Fibroblast of peridontal ligament (primary cell): Measurements from ENCODE around the gene MCM5.
A peak's percentile ranks its signal among the peaks of the same experiment; 100 is the strongest.

Experiments used
- DNase-seq: peaks from one replicate; pipeline ENCODE4 v3.0.0-alpha.2; 2010; ENCODE audit errors: extremely low read depth

Gene MCM5

DNA sequence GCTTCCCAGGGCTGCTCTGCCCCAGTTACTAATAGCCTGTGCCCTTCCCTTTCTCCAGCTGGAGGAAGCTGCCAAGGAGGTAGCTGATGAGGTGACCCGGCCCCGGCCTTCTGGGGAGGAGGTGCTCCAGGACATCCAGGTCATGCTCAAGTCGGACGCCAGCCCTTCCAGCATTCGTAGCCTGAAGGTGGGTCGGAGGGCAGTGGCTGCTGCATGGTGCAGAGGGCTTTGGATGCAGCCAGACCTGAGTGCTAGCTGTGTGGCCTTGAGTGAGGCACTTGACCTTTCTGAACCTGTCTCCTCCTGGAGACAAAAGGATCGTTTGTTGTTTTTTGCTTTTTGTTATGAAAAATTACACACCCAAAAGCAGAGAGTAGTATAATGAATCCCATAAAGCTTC is 3.4 kb downstream of the MCM5 start:
- DNase-seq = no peak

DNA sequence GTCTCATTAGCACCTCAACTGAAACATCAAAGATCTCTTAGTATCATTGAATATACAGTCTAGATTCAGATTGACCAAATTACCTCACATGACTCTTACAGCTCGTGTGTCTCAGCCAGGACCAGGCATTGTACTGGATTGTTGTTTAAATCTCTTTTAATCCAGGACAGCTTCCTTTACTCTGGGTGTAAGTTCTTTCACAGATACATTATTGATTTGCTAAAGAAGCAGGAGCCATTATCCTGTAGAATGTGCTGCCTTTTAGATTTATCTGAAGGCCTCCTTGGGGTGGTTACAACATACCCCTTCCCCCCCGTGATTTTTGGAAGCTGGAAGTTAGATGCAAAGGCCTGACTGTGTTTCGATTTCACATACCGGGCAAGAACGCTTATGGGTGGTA is 4.2 kb downstream of the MCM5 start:
- DNase-seq = no peak

DNA sequence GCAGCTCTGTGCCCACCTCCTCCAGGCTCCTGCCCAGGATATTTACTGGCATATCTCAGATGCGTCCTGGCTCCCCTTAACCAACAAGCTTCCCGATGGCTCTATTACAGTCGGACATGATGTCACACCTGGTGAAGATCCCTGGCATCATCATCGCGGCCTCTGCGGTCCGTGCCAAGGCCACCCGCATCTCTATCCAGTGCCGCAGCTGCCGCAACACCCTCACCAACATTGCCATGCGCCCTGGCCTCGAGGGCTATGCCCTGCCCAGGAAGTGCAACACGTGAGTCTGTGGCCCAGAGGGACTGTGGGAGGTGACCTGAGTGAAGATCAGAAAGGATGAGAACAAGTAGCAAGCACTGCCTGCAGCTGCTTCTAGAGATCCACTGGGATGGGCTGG is 6.5 kb downstream of the MCM5 start:
- no peak for DNase-seq

DNA sequence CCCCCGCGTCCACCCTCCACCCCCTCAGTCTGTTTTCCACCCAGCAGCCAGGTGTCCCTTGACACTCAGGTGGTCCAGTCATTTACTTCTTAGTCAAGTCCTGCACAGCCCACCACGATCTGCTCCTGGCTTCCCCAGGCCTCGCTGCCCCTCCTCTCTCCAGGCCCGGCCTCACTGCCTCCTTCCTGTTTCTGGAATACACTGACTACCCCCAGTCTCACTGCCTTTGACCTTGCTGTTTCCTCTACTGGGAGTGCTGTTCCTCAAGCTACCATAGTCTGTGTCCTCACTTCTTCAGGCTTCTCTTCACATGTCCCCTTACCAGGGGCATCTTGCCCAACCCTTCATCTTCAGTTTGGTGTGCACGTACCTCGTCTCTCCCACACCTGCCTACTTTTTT is 7.4 kb downstream of the MCM5 start:
- DNase-seq = no peak

DNA sequence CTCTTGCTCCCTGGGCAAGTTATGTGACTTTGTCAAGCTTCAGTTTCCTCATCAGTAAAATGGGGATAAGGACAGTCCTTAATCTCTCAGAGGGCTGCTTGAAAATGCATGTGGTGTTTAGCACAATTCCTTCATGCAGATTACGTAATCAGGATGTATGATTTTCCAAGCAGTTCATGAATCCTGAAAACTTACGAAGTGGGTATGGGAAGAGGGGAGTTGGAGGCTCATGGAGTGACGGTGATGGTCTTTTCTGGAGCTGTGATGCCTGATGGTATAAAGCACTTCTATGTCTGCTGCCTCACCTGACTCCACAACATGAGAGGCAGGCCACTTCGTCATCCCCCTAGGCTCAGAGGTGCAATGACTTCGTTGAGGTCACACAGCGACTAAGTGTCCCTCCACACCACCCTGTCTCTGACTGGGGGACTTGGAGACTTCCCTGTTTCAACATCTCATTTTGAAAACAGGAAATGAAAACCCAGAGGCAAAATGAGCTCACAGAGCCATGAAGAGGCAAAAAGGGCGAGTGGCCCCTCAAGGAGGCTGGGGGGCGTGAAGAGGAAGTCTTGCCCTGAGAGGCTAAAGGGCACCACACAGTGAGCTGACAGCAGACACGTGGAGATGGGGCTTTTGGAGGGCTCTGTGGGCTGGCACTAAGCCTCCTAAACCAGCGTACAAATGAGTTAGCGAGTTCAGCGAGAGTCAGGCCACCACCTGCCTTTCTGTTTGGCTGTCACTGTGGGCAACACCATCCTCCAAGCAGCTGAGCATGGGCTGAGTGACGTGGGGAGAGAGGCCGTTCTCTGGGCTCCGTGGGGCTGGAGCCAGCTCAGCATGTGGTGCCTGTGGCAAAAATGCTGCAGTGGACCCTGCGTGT is 10.1 kb downstream of the MCM5 start:
- DNase-seq = no peak

DNA sequence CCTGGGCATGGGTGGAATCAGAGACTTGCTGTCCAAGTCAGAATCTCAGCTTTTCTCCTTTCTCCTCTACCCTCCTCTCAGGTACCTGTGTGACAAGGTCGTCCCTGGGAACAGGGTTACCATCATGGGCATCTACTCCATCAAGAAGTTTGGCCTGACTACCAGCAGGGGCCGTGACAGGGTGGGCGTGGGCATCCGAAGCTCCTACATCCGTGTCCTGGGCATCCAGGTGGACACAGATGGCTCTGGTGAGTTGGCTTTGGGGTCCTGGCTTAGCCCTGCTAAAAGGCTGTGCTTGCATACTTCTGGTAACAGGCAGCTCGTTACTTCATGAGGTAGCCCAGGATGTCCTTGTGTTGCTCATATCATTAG is 10.7 kb downstream of the MCM5 start:
- DNase-seq = no peak

DNA sequence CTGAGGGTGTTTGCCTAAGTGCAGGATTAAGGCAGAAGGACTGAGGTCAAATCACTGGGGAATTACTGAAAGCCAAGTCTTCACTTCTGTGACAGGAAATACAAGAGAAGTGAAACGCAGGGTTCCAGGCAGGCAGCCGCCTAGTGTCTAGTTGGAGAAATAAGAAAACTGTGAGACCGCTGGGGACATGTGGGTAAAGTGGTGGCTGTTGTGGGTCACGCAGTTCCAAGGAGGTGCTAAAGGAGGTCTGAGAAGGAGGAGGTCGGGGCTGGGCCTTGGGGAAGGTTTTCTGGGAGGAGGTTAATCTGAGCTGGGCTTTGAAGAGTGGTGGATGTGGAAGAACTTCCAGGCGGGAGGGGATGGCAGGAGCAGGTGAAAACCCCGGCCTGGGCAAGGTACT is 11.2 kb downstream of the MCM5 start:
- DNase-seq = no peak

DNA sequence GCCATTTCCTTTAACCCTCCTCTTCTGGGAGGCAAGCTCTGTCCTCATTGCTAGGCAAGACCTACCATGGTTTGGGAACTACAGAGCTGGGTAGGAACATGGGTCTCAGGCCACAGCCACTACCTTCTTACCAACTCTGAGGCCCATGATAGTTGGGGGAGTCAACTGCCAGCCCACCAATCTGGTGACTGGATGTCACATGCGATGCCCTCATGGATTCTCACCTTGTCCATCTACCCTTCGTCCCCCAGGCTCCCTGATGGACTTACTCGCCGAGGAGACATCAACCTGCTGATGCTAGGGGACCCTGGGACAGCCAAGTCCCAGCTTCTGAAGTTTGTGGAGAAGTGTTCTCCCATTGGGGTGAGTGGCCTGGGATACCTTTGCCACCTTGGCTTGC is 13.7 kb downstream of the MCM5 start:
- no peak for DNase-seq

DNA sequence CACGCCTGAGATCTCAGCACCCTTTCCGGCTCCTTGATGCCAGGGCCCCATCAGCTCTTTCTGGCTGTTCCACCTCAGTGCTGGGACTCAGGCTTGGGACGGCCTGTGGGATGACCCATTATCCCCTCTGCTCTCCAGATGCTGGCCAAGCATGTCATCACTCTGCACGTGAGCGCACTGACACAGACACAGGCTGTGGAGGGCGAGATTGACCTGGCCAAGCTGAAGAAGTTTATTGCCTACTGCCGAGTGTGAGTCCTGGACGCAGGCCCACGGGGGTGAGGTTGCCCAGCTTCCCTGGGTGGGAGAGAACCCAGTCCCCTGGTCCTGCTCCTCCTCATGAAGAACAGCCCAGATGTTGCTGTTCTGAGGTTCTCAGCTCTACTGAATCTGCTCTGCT is 17.7 kb downstream of the MCM5 start:
- DNase-seq = no peak

DNA sequence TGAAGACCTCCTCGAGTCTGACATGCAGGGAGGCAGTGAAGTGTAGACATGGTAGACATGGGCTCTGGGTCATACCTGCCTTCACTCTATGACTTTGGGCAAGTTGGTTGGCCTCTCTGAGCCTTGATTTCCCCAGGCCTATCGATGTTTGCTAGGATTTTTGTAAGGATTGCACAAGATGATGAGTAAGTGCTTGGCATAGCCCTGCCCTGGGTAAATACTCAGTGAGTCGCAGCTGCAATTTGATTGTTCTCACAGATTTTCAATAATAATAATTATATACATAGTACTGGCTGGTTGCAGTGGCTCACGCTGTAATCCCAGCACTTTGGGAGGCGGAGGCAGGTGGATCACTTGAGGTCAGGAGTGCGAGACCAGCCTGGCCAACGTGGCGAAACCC is 18.1 kb downstream of the MCM5 start:
- peak; percentile 67 for DNase-seq

DNA sequence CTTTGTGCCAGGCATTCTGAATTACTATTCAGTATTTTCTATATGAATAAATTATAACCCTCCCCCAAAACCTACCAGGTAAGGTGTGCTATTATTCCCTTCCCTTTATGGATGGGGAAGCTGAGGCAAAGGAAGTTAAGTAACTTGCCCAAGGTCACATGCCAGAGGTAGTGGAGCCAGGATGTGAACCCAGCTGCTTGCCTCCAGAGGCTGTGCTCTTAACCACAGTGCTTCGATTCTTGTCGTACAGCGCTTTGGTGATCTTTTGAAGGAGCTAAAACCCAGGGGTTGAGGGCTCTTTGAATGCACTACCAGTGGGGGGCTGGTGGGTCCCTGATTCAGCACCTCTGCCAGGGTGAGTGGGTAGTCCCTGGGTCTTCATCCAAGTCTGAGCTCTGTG is 18.8 kb downstream of the MCM5 start:
- no peak for DNase-seq

DNA sequence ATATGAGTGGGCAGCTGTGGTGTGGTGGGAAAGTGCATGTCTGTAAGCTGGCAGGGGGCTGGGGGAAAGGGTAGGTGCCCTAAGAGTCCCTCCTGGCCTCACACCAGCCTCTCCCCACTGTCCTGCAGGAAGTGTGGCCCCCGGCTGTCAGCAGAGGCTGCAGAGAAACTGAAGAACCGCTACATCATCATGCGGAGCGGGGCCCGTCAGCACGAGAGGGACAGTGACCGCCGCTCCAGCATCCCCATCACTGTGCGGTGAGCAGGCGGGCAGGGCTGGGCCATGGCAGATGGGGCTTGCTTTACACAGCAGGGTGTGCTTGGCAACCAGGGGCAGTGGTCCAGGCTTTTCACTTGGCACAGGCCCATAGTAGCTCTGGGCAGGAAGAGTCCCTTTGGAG is 19.8 kb downstream of the MCM5 start:
- no peak for DNase-seq

DNA sequence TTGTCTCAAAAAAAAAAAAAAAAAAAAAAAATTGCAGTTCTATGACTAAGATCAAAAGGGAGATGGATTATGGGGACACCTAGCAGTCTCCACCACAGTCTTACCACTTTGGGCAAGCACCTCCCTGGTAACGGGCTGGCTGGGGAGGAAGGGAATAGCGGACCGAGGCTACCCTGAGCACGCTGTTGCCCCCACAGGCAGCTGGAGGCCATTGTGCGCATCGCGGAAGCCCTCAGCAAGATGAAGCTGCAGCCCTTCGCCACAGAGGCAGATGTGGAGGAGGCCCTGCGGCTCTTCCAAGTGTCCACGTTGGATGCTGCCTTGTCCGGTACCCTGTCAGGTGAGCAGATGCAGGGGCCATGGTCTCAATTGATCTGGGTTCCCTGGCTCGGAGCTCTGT is 21.2 kb downstream of the MCM5 start:
- DNase-seq = no peak

DNA sequence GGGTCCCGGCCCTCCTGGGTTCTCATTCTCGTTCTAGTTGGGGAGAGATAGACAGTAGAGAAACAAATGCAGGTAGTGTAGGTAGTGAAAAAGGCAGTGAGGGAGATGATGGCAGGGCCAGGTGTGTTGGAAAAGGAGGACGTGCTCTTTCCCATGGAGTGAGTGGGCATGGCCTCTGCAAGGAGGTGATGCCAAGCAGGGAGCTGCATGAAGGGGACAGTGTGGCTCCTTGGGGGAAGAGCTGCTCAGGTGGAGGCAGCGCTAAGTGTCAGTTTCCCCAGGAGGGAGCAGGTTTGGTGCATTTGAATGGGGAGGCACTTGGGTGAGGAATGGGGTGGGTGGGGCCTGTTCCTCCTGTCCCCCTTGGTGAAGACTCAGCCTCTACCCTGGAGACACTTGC is 22.2 kb downstream of the MCM5 start:
- no peak for DNase-seq

DNA sequence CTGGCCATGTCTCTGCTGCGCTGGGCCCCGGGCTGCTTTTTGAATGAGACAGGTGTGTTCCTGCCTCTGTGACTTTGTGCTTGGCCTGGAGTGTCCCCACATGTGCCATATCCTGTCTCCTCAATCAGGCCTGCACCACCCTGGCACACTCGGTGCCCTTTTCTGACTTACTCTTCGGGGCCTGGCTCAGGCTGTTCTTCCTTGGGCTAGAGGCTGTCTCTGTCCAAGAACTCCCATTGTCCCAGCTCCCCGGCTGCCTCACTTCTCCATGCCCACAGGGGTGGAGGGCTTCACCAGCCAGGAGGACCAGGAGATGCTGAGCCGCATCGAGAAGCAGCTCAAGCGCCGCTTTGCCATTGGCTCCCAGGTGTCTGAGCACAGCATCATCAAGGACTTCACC is 23.0 kb downstream of the MCM5 start:
- DNase-seq = no peak

DNA sequence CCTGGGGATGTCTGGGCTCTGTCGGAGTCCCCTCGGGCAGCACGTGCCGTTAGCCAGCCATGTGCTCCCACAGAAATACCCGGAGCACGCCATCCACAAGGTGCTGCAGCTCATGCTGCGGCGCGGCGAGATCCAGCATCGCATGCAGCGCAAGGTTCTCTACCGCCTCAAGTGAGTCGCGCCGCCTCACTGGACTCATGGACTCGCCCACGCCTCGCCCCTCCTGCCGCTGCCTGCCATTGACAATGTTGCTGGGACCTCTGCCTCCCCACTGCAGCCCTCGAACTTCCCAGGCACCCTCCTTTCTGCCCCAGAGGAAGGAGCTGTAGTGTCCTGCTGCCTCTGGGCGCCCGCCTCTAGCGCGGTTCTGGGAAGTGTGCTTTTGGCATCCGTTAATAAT is 24.1 kb downstream of the MCM5 start:
- no peak for DNase-seq

DNA sequence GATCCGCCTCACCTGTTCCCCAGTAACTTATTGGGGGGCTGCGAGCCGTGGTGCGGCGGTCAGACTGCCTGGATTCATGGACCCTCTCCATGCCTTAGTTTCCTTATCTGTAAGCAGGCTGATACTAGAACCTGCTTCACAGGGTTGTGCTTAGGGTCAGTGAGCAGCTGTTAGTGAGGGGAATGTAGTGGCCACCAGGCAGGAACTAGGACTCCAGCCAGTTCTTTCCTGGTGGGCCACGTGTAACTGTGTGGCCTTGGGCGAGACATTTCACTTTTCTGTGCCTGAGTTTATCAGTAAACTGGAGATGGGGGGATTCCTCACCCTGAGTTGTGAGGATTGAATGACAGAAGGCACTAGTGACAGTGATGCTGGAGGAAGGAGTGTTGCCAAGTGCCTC is 24.8 kb downstream of the MCM5 start:
- DNase-seq = no peak

DNA sequence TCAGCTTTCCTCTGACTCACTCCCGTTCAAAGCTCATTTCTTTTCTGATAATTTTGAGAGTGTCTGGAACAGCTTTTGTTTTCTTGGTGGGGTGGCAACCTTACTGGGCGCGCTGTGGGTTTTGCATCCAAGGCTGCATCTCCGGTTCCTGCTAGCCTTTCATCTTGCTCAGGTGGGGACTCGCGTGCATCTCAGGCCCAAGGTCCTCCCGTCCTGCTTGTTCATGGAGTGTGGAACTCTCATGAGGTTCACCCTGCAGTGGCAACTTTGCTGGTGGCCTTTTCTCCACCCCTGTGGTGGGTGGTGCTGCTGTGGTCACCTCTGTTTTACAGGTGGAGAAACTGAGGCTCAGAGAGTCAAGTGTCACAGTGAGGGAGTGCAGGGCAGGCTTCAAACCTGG is 25.6 kb downstream of the MCM5 start:
- DNase-seq = no peak

DNA sequence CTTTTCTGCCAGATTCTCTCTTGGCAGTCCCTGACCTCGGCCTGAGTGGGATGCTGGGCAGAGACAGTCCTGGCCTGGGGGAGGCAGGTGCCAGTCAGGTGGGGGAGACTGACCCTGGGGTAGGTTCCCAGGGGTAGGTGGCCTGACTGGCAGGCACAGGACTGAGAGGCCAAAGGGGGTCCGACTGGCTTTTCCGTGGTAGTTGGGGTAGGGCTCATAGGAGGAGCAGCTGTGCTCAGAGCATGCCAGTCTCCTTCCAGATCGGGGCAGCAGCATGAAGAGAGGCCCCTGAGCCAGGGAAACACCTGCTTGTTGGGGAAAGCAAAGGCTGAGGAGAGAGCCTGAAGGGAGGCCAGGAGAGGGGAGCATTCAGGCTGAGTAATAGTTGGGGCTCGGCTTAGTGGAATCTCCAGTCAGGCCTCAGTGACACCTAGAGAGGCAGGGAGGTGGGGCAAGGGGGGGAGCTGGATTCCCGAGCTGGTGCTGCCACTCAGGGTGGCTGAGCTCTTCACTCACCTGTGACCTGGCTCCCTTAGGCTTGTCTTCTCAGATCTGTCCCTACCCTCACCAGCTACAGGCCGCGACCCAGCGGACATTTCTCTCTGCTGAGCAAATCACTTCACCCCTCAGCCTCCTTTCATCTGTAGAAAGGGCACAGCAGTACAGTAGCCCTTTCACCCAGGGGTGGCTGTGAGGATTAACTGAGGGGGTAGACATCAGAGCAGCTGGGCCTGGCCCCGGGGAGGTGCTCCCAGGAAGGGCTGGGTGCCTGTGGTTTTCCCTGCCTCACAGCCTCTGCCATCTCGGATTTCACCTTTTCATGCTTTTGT is 26.2 kb downstream of the MCM5 start:
- peak; percentile 19 for DNase-seq

DNA sequence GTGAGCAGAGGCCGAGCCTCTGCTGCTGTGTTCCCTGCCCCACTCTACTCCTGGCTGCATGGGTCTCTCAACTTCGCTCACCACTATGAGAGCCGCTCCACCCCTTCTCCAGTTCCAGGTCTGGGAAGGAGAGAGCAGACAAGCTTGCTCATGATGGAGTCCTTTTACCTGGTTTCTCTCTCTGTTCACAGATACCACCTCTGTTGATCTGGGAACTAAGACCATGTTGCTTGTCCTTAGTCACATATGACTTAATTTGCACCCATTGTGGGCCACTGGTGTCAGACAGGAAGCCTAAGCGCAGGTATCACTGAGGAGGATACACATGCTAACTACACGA is 26.8 kb downstream of the MCM5 start:
- no peak for DNase-seq

DNA sequence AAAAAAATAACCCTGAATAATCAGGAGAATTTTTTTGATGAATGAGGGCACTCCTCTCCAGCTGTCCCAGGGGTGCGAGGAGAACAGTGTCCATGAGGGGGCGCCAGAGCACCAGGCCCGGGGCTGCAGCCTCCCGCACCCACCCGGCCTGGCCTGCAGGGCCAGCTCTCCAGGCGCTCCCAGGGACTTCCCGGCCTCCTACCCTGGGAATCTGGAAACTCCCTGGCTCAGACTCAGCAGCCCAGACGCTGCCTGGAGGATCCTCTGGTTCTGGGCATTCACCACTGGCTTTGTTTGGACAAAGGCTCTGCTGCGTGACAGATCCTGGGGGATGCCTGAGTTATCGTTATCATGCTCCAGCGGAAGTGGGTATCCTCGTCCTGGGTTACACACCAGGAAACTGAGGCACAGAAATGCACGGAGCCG is 31.0 kb downstream of the MCM5 start:
- peak; percentile 95 for DNase-seq

DNA sequence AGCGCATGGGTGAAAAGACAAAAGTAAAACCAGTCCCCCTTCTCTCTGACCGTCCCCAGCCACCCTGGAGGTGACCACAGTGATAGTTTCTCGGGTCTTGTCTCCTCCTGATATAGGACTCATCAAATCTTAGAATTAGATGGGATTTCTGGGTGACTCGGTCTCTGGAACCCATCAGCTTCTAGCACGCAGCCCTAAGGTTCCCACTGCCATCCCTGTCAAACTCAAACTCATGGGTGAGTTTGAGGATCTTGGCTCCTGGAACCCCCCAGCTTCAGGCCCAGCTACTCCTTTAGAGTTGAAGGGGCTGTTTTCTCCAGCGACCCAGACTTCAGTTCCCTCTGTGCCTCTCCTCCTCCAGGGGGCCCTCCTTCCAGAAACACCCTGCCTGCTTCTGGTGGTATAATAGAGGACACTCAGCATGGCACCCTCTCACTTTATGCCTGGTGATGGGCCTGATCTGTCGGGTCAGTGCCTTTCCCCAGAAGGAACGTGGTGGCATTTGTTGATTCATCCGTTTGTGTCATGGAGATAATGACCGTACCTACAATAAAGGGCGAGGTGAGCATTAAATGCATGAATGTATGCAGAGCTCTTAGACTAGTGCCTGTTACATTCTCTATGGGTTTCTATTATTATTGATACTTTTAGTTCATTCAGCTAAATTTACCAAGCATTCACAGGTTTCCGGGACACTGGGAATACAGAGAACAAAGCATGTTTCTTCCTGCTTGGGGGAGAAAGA is 31.7 kb downstream of the MCM5 start:
- no peak for DNase-seq
